Liver (tissue), 9 donors: Measurements from ENCODE around the gene MAD2L2. TPM values are rescaled to one million over a fixed set of nuclear protein-coding genes. Genes with fewer than 3 reads are reported as not detected.

Experiments
- DNase-seq: peaks from one replicate; pipeline ENCODE4 v3.0.0-alpha.2; 2017; ENCODE audit warnings: low spot score
- H3K27ac ChIP-seq, 2 donors: one replicate each; pipeline ENCODE4 v1.7.0; 2013; ENCODE audit warnings: inconsistent platforms in 2 of 2, low read length in 2 of 2, control low read depth in 1 of 2, low read depth in 1 of 2, mild to moderate bottlenecking in 1 of 2
- H3K27me3 ChIP-seq, 4 donors: one replicate each; pipeline versions ENCODE4 v1.6.1 to v1.7.0; 2013; ENCODE audit warnings: low read length in 3 of 4, inconsistent platforms in 1 of 4, mild to moderate bottlenecking in 1 of 4, moderate library complexity in 1 of 4; ENCODE audit not compliant: control insufficient read depth in 4 of 4, insufficient read depth in 4 of 4
- H3K36me3 ChIP-seq, 4 donors: one replicate each; pipeline versions ENCODE4 v1.6.1 to v1.7.0; 2013; ENCODE audit warnings: low read length in 3 of 4, mild to moderate bottlenecking in 3 of 4, low read depth in 1 of 4, moderate library complexity in 1 of 4; ENCODE audit not compliant: control insufficient read depth in 4 of 4, insufficient read depth in 3 of 4
- H3K4me1 ChIP-seq, 4 donors: one replicate each; pipeline versions ENCODE4 v1.6.1 to v1.7.0; 2013; ENCODE audit warnings: low read length in 3 of 4, mild to moderate bottlenecking in 3 of 4, moderate library complexity in 1 of 4; ENCODE audit not compliant: control insufficient read depth in 4 of 4, insufficient read depth in 4 of 4
- H3K4me3 ChIP-seq, 3 donors: one replicate each; pipeline versions ENCODE4 v1.6.1 to v1.7.0; 2013; ENCODE audit warnings: low read length in 3 of 3, control low read depth in 1 of 3, low read depth in 1 of 3, mild to moderate bottlenecking in 1 of 3
- H3K9ac ChIP-seq, 2 donors: one replicate each; pipeline ENCODE4 v1.7.0; 2013; ENCODE audit warnings: low read length in 2 of 2, mild to moderate bottlenecking in 2 of 2, moderate library complexity in 2 of 2, control low read depth in 1 of 2, low read depth in 1 of 2
- H3K9me3 ChIP-seq, 4 donors: one replicate each; pipeline versions ENCODE4 v1.6.1 to v1.7.0; 2013; ENCODE audit warnings: low read length in 3 of 4; ENCODE audit not compliant: control insufficient read depth in 4 of 4
- EGR1 ChIP-seq, 2 donors: IDR thresholded peaks; 2 replicates each; pipeline ENCODE4 v1.6.1; 2016 to 2018; ENCODE audit warnings: antibody characterized with exemption in 2 of 2, low read depth in 2 of 2
- FOXA1 ChIP-seq: IDR thresholded peaks from 2 replicates; pipeline ENCODE4 v1.6.1; 2016; ENCODE audit warnings: antibody characterized with exemption
- FOXA2 ChIP-seq: IDR thresholded peaks from 2 replicates; pipeline ENCODE4 v1.6.1; 2016; ENCODE audit warnings: antibody characterized with exemption
- GABPA ChIP-seq, 2 donors: IDR thresholded peaks in 1 of 2; conservative IDR thresholded peaks in 1 of 2; 2 replicates each; pipeline ENCODE4 v1.6.1; 2016; ENCODE audit warnings: antibody characterized with exemption in 2 of 2, mild to moderate bottlenecking in 1 of 2, moderate library complexity in 1 of 2
- HNF4A ChIP-seq, 2 donors: conservative IDR thresholded peaks; 2 replicates each; pipeline ENCODE4 v1.6.1; 2016; ENCODE audit warnings: antibody characterized with exemption in 2 of 2, mild to moderate bottlenecking in 2 of 2
- HNF4G ChIP-seq: IDR thresholded peaks from 2 replicates; pipeline ENCODE4 v1.6.1; 2016; ENCODE audit warnings: antibody characterized with exemption
- JUND ChIP-seq, 2 donors: IDR thresholded peaks; 2 replicates each; pipeline ENCODE4 v1.6.1; 2016; ENCODE audit warnings: antibody characterized with exemption in 2 of 2
- MAX ChIP-seq: IDR thresholded peaks from 2 replicates; pipeline ENCODE4 v1.6.1; 2016; ENCODE audit warnings: antibody characterized with exemption
- NR2F2 ChIP-seq: IDR thresholded peaks from 2 replicates; pipeline ENCODE4 v1.6.1; 2016; ENCODE audit warnings: antibody characterized with exemption
- RAD21 ChIP-seq, 2 donors: IDR thresholded peaks; 2 replicates each; pipeline ENCODE4 v1.6.1; 2016; ENCODE audit warnings: antibody characterized with exemption in 2 of 2, mild to moderate bottlenecking in 2 of 2
- REST ChIP-seq: IDR thresholded peaks from 2 replicates; pipeline ENCODE4 v1.6.1; 2016; ENCODE audit warnings: antibody characterized with exemption, mild to moderate bottlenecking
- SP1 ChIP-seq: IDR thresholded peaks from 2 replicates; pipeline ENCODE4 v1.6.1; 2018; ENCODE audit warnings: antibody characterized with exemption, mild to moderate bottlenecking
- TAF1 ChIP-seq: conservative IDR thresholded peaks from 2 replicates; pipeline ENCODE4 v1.6.1; 2016; ENCODE audit warnings: antibody characterized with exemption, mild to moderate bottlenecking
- YY1 ChIP-seq: IDR thresholded peaks from 2 replicates; pipeline ENCODE4 v1.6.1; 2016; ENCODE audit warnings: antibody characterized with exemption, mild to moderate bottlenecking
- ZBTB33 ChIP-seq: IDR thresholded peaks from 2 replicates; pipeline ENCODE4 v1.6.1; 2016; ENCODE audit warnings: antibody characterized with exemption
- WGBS: extraction: QIAGEN DNeasy Blood & Tissue Kit; methylation state at CpG from one replicate; pipeline ENCODE4 v1.1.7; 2013; 5-methylcytosine and 5-hydroxymethylcytosine counted together
- polyA plus RNA-seq, 2 donors: library from polyadenylated mRNA; stranded (reverse) in 1 of 2; unstranded in 1 of 2; fragments of 200-250 nt in 1 of 2; fragments of >200 nt in 1 of 2; fragmentation: Nextera tagmentation in 1 of 2; extraction: Ambion mirVana in 1 of 2; gene quantifications; one replicate each; pipeline versions ENCODE4 v1.2.1 to v1.2.3, GENCODE V29; 2013 to 2015
- total RNA-seq, 2 donors: library from RNA; depleted of rRNA; stranded (reverse); fragments of >200 nt; gene quantifications; one replicate each; pipeline ENCODE4 v1.2.3, GENCODE V29; 2014
- TF ChIP-seq, protein P1 (sequence below): IDR thresholded peaks from 2 replicates; pipeline ENCODE4 v1.6.1; 2016; ENCODE audit warnings: antibody characterized with exemption
- donor health status: healthy.
- donor health status: healthy.
- donor health status: healthy.
- donor health status: healthy.
- donor health status: healthy.

The MAD2L2 gene
- total and polyA plus RNA-seq, 4 donors = 17.5 to 43.1 (median 31.9) TPM

DNA sequence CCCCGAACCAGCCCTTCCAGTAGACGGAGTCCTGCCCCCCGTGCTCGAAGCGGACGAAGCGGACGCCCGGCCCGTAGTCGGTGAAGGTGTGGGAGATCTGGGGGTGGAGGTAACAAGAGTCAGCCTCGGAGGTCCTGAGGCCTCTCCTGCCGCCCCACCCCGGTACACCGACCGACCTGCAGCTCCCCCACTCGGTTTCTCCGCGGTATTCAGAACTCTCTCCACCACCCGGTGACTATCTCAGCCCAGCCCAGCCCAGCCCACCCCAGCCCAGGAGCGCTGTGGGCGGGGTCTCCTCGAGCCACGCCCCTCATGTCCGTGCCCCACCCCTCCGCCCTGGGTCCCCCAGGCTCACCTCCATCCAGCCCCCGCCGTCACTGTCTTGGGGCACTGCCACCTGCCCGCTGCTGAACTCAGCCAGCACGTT, 32.2 kb downstream of the MAD2L2 start:
- WGBS = 25% methylated on average over 30 of the region's 30 CpGs
- TF ChIP-seq TAF1 = no peak
- no peak for TF ChIP-seq EGR1 (IDR thresholded peaks at IDR 0.05; ENCODE audit: low read depth in 2 of 2)
- TF ChIP-seq YY1 = no peak
- no peak for TF ChIP-seq JUND (IDR thresholded peaks at IDR 0.05)
- no peak for TF ChIP-seq NR2F2
- TF ChIP-seq GABPA (IDR thresholded peaks at IDR 0.05 in 1 of 2, conservative IDR thresholded peaks at IDR 0.05 in 1 of 2) = no peak
- no peak for TF ChIP-seq ZBTB33
- TF ChIP-seq RAD21 (IDR thresholded peaks at IDR 0.05) = no peak
- no peak for TF ChIP-seq SP1
- peak overlapping the region in 2 of 3 donors; percentile 23 to 38 for H3K4me3 ChIP-seq
- peaks cover 7 to 29% (median 27%) of the 10 kb centered on the region in 4 donors for H3K4me1 ChIP-seq
- H3K9me3 ChIP-seq = no peaks in the 10 kb centered on the region
- no peak overlapping the region for H3K9ac ChIP-seq
- peak overlapping the region in 1 of 2 donors; percentile 81 for H3K27ac ChIP-seq
- peak; percentile 59 for DNase-seq
- H3K36me3 ChIP-seq = no peaks in the 10 kb centered on the region
- no peaks in the 10 kb centered on the region for H3K27me3 ChIP-seq

DNA sequence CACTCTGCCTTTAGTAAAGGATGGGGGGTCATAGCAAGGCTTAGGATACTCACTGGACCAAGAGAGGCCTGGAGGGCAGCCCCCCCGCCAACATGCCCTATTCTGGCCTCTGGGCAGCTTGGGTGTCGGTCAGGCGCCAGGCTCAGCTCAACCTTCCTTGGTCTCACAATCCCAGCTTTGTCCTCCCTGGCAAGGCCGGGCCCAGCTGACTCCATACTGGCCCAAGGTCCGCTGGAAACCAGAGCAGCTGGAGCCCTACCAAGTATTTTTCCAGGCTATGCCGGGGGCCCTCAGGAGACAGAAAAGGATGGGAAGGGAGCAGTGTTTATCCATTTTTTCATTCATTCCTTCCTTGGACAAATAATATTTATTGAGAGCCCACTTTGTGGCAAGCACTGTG, 32.9 kb downstream of the MAD2L2 start:
- Histone ChIP-seq H3K4me1 (peaks cover 7 to 29% (median 26%) of the 10 kb centered on the region in 4 donors), H3K27me3 (no peaks in the 10 kb centered on the region), H3K9me3 (no peaks in the 10 kb centered on the region), H3K27ac (no peak overlapping the region), H3K9ac (no peak overlapping the region), H3K36me3 (no peaks in the 10 kb centered on the region), H3K4me3 (no peak overlapping the region)
- no peak for TF ChIP-seq MAX
- TF ChIP-seq TAF1 = no peak
- TF ChIP-seq YY1 = no peak
- no peak for TF ChIP-seq FOXA2
- TF ChIP-seq EGR1 (IDR thresholded peaks at IDR 0.05; ENCODE audit: low read depth in 2 of 2) = no peak
- TF ChIP-seq JUND (IDR thresholded peaks at IDR 0.05) = no peak
- TF ChIP-seq FOXA1 = no peak
- no peak for TF ChIP-seq REST
- TF ChIP-seq, protein P1, sequence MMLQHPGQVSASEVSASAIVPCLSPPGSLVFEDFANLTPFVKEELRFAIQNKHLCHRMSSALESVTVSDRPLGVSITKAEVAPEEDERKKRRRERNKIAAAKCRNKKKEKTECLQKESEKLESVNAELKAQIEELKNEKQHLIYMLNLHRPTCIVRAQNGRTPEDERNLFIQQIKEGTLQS = no peak
- TF ChIP-seq ZBTB33 = no peak
- no peak for TF ChIP-seq RAD21 (IDR thresholded peaks at IDR 0.05)
- TF ChIP-seq SP1 = no peak
- TF ChIP-seq HNF4G = no peak
- TF ChIP-seq HNF4A (conservative IDR thresholded peaks at IDR 0.05) = no peak
- 80% methylated on average over 6 of the region's 6 CpGs for WGBS
- no peak for DNase-seq
